Subcutaneous adipose tissue (tissue), 4 donors: ENCODE measurements around the gene HTRA3. TPM values are rescaled to one million over a fixed set of nuclear protein-coding genes. Genes with fewer than 3 reads are reported as not detected.

Experiments
- total RNA-seq, 4 donors: library from RNA; depleted of rRNA; stranded (reverse); fragments of >200 nt; gene quantifications; one replicate each; pipeline ENCODE4 v1.1.0, GENCODE V29; 2016
- TF ChIP-seq, protein P1 (sequence below): fragments of 450-650 bp; IDR thresholded peaks from one replicate; pipeline ENCODE4 v1.5.1; 2016; ENCODE audit warnings: low read depth, mild to moderate bottlenecking, control low read depth, antibody characterized with exemption, moderate library complexity

The HTRA3 gene
- total RNA-seq, 4 donors from 2014 or later: 40.7 to 65.9 (median 56.9) TPM

DNA sequence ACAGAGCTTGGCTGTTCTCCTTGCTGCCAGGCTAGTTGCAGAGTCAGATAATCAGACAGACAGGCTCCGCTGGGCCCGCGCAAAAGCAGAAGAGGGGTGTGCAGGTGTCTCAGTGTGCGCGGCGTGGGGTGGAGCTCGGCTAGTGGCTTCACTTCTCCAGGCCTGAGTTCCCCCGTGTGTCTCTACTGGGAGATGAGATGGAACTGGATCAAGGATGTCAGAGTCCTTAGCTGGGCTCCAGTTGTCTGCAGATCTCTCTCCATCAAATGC is 21.1 kb downstream of the HTRA3 start:
- TF ChIP-seq, protein P1, sequence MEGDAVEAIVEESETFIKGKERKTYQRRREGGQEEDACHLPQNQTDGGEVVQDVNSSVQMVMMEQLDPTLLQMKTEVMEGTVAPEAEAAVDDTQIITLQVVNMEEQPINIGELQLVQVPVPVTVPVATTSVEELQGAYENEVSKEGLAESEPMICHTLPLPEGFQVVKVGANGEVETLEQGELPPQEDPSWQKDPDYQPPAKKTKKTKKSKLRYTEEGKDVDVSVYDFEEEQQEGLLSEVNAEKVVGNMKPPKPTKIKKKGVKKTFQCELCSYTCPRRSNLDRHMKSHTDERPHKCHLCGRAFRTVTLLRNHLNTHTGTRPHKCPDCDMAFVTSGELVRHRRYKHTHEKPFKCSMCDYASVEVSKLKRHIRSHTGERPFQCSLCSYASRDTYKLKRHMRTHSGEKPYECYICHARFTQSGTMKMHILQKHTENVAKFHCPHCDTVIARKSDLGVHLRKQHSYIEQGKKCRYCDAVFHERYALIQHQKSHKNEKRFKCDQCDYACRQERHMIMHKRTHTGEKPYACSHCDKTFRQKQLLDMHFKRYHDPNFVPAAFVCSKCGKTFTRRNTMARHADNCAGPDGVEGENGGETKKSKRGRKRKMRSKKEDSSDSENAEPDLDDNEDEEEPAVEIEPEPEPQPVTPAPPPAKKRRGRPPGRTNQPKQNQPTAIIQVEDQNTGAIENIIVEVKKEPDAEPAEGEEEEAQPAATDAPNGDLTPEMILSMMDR: no peak

DNA sequence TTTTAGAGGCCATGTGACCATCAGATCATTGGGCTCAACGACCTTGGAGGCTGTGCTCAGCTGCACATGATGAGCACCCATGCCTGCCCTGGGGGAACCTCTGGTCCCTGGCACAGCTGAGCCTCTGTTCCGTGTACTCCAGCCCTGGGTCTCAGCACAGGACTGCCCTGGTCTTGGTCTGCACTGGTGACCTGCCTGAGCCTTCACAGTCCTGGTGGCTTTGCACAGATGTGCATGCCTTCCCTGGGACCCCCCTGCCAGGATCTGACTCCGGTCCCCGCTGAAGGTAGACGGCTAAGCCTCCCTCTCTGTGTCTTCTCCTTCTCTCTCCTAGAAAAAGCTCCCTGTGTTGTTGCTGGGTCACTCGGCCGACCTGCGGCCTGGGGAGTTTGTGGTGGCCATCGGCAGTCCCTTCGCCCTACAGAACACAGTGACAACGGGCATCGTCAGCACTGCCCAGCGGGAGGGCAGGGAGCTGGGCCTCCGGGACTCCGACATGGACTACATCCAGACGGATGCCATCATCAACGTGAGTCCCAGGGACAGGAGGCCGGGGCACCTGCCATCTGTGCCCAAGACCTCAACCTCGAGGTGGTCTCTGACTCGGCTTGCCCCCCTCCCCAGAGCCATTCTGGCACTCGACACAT is 21.6 kb downstream of the HTRA3 start:
- TF ChIP-seq, protein P1: no peak

GRCh38 chr4:8291701-8292477 is 22.3 kb downstream of the HTRA3 start:
- TF ChIP-seq, protein P1: no peak

DNA sequence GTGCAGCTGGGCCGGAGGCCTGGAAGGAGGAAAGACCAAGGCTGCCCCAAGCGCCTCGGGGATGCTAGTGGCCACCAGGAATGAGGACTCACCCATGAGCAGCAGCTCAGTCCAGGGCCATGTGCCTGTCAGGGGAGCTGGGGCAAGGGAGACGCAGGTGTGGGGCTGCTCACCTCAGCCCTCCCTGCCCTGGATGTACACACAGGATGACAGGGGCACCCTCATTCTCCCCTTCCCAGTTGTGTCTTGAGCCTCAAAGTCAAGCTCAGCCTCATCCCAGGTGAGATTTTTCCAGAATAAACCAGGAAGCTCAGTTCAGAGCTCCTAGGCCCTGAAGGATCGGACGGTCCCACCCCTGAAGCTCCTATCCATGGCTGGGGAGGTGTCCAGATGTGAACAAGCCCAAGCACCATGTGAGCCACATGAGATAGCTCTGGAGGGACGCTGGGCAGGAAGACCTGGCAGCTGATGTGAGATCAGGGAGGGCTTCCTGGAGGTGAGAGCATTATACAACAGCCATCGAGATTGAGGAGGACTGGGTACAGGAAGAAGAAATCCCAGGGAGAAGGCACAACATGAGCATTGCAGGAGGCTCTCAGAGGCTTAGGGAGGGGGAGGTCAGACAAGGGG is 23.0 kb downstream of the HTRA3 start:
- TF ChIP-seq, protein P1: no peak

GRCh38 chr4:8293131-8293975 is 23.8 kb downstream of the HTRA3 start:
- TF ChIP-seq, protein P1: no peak

DNA sequence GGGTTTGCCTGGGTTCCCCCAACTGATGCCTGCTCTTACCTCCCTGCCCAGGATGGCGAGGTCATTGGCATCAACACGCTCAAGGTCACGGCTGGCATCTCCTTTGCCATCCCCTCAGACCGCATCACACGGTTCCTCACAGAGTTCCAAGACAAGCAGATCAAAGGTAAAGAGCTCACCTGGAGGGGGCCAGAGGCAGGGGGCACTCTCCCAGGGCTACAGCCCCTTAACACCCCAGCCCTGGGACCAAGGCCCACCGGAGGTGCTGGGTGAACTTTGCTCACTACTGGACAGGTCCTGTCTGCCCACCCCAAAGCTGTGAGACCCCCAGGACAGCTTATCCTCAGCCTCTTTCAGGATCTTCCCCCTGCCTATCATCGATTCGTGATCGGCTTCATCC is 24.5 kb downstream of the HTRA3 start:
- TF ChIP-seq, protein P1: no peak

DNA sequence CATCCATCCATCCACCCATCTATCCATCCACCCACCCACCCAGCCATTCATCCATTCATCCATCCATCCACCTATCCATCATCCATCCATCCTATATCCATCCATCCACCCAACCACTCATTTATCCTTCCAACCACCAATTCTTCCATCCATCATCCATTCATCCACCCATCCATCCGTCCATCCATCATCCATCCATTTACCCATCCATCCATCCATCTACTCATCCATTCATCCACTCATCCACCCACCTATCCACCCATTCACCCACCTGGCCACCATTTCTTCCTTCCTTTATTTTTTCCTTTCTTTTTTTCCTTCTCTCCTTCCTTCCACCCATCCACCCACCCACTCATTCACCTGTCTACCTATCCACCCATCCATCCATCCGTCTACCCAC is 25.2 kb downstream of the HTRA3 start:
- TF ChIP-seq, protein P1: no peak
